Esophagus muscularis mucosa (tissue), 4 donors: ENCODE data around the gene HPN.

Experiments
- EP300 ChIP-seq: sonication (generic); formaldehyde crosslinking; IDR thresholded peaks from one replicate; pipeline ENCODE4 v1.6.1; 2017; ENCODE audit warnings: antibody characterized with exemption
- POLR2A ChIP-seq: fragments of 450-650 bp; IDR thresholded peaks from one replicate; pipeline ENCODE4 v1.6.1; 2017; ENCODE audit warnings: antibody characterized with exemption, moderate library complexity, mild to moderate bottlenecking, low read depth
- TF ChIP-seq, protein P1 (sequence below), 3 experiments: fragments of 200-600 bp in 2 of 3; fragments of 450-650 bp in 1 of 3; sonication (generic) in 2 of 3; IDR thresholded peaks; one replicate each; pipeline ENCODE4 v1.5.1; 2017 to 2019; ENCODE audit warnings: antibody characterized with exemption in 3 of 3, mild to moderate bottlenecking in 2 of 3, moderate library complexity in 1 of 3

- TF ChIP-seq, protein P1, sequence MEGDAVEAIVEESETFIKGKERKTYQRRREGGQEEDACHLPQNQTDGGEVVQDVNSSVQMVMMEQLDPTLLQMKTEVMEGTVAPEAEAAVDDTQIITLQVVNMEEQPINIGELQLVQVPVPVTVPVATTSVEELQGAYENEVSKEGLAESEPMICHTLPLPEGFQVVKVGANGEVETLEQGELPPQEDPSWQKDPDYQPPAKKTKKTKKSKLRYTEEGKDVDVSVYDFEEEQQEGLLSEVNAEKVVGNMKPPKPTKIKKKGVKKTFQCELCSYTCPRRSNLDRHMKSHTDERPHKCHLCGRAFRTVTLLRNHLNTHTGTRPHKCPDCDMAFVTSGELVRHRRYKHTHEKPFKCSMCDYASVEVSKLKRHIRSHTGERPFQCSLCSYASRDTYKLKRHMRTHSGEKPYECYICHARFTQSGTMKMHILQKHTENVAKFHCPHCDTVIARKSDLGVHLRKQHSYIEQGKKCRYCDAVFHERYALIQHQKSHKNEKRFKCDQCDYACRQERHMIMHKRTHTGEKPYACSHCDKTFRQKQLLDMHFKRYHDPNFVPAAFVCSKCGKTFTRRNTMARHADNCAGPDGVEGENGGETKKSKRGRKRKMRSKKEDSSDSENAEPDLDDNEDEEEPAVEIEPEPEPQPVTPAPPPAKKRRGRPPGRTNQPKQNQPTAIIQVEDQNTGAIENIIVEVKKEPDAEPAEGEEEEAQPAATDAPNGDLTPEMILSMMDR (IDR thresholded peaks at IDR 0.05), result no peak
- TF ChIP-seq POLR2A (no peak), EP300 (no peak)
These were observed 12.3 kb downstream of the HPN start for GRCh38 chr19:35053667-35054293.
